Neural progenitor cell (in vitro differentiated cells): ENCODE data around the gene SOCS2.

ENCODE experiments used
- EZH2 ChIP-seq: fragments of 200-600 bp; sonication (generic); IDR thresholded peaks from 2 replicates; pipeline ENCODE4 v1.6.1; 2017; ENCODE audit warnings: antibody characterized with exemption, mild to moderate bottlenecking, moderate library complexity
- EZH2phosphoT487 ChIP-seq: fragments of 200-600 bp; sonication (generic); IDR thresholded peaks from 2 replicates; pipeline ENCODE4 v1.6.1; 2017; ENCODE audit warnings: antibody characterized with exemption
- TF ChIP-seq, protein P1 (sequence below): fragments of 200-600 bp; sonication (generic); IDR thresholded peaks from 2 replicates; pipeline ENCODE4 v1.5.1; 2017; ENCODE audit warnings: antibody characterized with exemption, mild to moderate bottlenecking

DNA sequence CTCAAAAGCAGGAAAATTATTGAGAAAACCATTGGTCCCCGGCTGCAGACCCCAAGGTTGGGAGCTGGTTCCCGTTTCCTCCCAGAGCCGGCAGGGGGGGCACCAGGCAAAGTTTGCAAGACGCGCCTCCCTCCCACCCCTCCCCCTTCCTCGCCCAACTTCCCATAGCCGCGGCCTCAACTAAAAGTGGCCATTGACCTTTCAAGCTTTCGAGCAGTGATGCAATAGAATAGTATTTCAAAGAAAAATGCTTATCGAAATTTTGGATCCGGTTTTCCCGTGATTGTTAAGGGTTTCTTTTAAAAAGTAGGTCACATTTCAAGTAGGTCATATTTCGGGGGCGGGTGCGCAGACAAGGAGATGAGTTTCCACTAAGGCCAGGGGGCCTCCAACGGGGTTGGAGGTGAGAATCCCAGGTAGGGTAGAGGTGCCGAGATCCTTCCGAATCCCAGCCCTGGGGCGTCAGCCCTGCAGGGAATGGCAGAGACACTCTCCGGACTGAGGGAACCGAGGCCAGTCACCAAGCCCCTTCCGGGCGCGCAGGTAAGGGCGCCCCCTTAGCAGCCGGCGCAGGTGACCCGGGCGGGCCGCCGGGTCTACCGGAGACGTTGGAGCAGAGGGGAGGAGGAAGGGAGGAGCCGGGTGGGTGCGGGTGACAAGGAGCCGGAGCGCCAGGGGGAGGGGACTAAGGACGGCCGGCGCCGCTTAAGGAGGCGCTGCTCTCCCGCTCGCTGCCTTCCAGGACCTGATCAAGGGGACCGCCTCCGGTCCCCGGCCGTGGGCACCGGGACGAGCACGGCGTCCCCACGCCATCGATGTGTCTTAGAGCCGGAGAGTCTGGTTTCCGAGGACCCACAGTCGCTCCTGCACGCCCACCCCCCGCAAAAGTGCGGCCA lies 2.6 kb upstream of the SOCS2 start:
- TF ChIP-seq, protein P1, sequence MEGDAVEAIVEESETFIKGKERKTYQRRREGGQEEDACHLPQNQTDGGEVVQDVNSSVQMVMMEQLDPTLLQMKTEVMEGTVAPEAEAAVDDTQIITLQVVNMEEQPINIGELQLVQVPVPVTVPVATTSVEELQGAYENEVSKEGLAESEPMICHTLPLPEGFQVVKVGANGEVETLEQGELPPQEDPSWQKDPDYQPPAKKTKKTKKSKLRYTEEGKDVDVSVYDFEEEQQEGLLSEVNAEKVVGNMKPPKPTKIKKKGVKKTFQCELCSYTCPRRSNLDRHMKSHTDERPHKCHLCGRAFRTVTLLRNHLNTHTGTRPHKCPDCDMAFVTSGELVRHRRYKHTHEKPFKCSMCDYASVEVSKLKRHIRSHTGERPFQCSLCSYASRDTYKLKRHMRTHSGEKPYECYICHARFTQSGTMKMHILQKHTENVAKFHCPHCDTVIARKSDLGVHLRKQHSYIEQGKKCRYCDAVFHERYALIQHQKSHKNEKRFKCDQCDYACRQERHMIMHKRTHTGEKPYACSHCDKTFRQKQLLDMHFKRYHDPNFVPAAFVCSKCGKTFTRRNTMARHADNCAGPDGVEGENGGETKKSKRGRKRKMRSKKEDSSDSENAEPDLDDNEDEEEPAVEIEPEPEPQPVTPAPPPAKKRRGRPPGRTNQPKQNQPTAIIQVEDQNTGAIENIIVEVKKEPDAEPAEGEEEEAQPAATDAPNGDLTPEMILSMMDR, result peak; percentile 80
- TF ChIP-seq EZH2phosphoT487 (no peak), EZH2 (no peak)
